Gastrocnemius medialis (tissue), 4 donors: ENCODE data around the gene BIK.

Experiments used
- CTCF ChIP-seq, 5 experiments: fragments of 450-650 bp in 3 of 5; fragments of 200-600 bp in 2 of 5; sonication (generic) in 2 of 5; IDR thresholded peaks in 4 of 5; conservative IDR thresholded peaks in 1 of 5; 1 replicate in 4 of 5; 2 replicates in 1 of 5; pipeline ENCODE4 v1.5.1; 2016 to 2019; ENCODE audit warnings: antibody characterized with exemption in 5 of 5, mild to moderate bottlenecking in 3 of 5, moderate library complexity in 3 of 5
- POLR2A ChIP-seq, 2 donors: fragments of 450-650 bp; IDR thresholded peaks; one replicate each; pipeline ENCODE4 v1.6.1; 2017; ENCODE audit warnings: antibody characterized with exemption in 2 of 2, mild to moderate bottlenecking in 2 of 2, moderate library complexity in 2 of 2

- TF ChIP-seq CTCF (IDR thresholded peaks at IDR 0.05 in 4 of 5, conservative IDR thresholded peaks at IDR 0.05 in 1 of 5) (no peak), POLR2A (IDR thresholded peaks at IDR 0.05) (no peak)
Observed at GRCh38 chr22:43164636-43165035, 54.1 kb downstream of the BIK start.
